Epithelial cell of esophagus (primary cell): Measurements from ENCODE around the gene STARD7.

Experiments
- DNase-seq: peaks from one replicate; pipeline ENCODE4 v3.0.0; 2010; ENCODE audit warnings: low read depth
- H3K4me3 ChIP-seq: 2 replicates; pipeline ENCODE4 v1.5.1; 2011; ENCODE audit warnings: mild to moderate bottlenecking, low read length, control low read depth
- CTCF ChIP-seq: IDR thresholded peaks from 2 replicates; pipeline ENCODE4 v1.5.1; 2011; ENCODE audit warnings: low read depth, mild to moderate bottlenecking, low read length, control low read depth, inconsistent platforms; ENCODE audit not compliant: insufficient read depth; ENCODE audit errors: missing control alignments

STARD7 gene

GRCh38 chr2:96250188-96250587 is 41.6 kb upstream of the STARD7 start:
- TF ChIP-seq CTCF: no peak
- H3K4me3 ChIP-seq: no peak overlapping the region
- DNase-seq: no peak

DNA sequence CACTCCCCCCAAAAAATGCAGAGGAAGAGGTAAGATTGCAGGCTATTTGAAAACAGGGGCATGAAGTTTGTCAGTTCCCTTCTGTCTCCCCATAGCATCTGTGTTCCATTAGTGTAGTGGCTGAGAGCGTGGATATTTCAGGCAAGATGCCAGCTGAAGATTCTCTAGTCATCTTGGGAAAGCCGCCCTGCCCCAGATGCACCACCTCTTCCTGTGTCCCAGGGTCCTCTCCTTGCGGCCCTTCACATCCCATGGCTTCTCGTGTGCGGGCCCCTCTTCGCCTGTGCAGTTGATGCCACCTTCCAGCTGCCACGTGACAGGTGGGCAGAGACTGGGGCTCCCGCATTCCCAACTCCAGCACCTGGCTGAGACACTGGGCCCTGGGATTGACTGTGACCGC is 41.0 kb upstream of the STARD7 start:
- TF ChIP-seq CTCF: no peak
- no peak for DNase-seq
- H3K4me3 ChIP-seq: no peak overlapping the region

DNA sequence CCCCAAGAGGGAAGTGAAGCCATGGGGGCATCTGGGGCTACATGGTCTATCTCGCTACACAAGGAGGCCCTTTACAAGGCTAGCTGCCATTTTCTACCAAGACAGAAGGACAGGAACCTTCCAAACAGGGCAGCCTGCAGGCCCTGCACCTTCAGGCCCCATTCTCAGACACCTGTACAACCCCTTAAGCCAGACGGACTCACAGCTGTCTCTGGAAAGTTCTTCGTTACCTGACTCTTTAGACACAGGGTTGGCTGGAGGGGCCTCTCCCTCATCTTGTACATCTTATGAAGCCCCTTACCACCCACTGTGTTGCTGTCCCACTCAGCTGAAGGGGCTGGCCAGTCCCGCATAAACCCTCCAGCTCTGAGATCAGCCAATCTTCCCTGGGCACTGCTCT is 40.0 kb upstream of the STARD7 start:
- H3K4me3 ChIP-seq: no peak overlapping the region
- no peak for TF ChIP-seq CTCF
- no peak for DNase-seq

GRCh38 chr2:96247896-96248295 is 39.3 kb upstream of the STARD7 start:
- DNase-seq: no peak
- no peak overlapping the region for H3K4me3 ChIP-seq
- no peak for TF ChIP-seq CTCF

DNA sequence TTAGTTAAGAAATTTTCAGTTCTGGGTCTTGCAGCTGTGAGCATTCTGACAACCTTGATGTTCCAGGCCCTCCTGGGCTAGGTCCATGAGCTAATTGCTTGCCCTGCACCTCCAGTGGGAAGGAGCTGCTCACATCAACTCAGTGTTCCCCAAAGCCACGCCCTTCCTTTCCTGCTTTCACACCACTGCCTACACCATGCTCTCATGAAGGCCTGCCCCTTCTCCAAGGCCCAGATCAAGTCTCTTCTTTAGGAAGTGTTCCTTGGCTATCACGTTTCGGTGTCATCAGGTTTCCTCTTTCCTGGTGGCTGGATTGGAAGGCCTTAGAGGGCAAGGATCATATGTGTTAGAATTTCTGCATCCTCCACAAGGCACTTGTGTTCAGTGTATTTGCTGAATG is 38.4 kb upstream of the STARD7 start:
- DNase-seq: no peak
- no peak for TF ChIP-seq CTCF
- no peak overlapping the region for H3K4me3 ChIP-seq

DNA sequence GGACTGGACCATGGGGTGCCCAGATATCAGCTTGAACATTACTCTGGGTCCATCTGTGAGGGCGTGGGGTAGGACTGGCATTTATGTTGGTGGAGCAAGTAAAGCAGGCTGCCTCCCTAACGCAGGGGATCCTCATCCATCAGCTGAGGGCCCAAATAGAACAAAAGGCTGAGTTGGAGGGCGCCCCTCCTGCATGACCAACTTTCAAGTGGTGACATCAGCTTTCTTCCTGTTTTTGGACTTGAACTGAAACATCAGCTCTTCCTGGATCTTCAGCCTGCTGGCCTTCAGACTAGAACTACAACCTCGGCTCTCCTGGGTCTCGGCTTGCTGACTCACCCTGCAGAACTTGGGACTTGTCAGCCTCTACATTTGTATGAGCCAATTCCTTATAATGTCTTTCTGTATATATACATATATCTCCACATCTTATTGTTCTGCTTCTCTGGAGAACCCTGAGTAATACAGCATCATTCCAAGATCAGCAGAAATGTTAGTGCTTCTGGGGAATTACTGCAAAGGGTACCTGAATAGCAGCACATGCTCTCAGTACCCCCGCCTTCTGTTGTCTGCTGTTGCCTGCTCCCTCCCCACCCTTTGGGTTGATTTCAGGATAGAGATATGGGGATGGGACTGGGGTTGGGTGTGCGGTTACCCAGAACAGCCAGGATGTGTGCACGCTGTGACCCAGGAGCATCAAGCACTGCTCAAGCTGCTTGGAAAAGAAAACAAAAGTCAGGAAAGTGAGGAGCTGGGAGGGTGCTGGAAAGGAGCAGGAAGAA is 37.2 kb upstream of the STARD7 start:
- no peak overlapping the region for H3K4me3 ChIP-seq
- DNase-seq: peak; percentile 46
- no peak for TF ChIP-seq CTCF

GRCh38 chr2:96243843-96244242 is 35.2 kb upstream of the STARD7 start:
- TF ChIP-seq CTCF: no peak
- H3K4me3 ChIP-seq: no peak overlapping the region
- no peak for DNase-seq
